Inflammatory macrophage (primary cell): ENCODE data around the gene UGT1A8.
A peak's percentile ranks its signal among the peaks of the same experiment; 100 is the strongest.
"Not testable (repeated sequence)": the region's sequence is repeated elsewhere in the genome, so short reads cannot be mapped to it uniquely, and the experiment has no call there.

ENCODE experiments used
- DNase-seq, 2 donors: peaks; one replicate each; pipeline ENCODE4 v3.0.0-alpha.2; 2020 to 2022

UGT1A8 gene

DNA sequence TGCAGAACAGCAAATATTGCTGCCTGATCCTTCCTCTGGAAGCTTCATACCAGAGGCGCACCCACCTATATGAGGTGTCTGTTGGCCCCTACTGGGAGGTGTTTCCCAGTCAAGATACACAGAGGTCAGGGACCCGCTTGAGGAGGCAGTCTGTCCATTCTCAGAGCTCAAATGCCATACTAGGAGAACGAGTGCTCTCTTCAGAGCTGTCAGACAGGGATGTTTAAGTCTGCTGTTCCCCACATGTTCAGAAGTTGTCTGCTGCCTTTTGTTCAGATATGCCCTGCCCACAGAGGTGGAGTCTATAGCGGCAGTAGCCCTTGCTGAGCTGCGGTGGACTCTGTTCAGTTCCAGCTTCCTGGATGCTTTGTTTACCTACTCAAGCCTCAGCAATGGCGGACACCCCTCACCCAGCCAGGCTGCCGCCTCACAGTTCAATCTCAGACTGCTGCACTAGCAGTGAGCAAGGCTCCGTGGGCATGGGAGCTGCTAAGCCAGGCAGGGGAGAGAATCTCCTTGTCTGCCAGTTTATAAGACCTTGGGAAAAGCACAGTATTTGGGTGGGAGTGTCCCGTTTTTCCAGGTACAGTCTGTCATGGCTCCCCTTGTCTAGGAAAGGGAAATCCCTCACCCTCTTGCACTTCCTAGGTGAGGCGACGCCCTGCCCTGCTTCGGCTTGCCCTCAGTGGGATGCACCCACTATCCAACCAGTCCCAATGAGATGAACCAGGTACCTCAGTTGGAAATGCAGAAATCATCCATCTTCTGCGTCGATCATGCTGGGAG, 119.6 kb downstream of the UGT1A8 start:
- not testable (repeated sequence) for DNase-seq

DNA sequence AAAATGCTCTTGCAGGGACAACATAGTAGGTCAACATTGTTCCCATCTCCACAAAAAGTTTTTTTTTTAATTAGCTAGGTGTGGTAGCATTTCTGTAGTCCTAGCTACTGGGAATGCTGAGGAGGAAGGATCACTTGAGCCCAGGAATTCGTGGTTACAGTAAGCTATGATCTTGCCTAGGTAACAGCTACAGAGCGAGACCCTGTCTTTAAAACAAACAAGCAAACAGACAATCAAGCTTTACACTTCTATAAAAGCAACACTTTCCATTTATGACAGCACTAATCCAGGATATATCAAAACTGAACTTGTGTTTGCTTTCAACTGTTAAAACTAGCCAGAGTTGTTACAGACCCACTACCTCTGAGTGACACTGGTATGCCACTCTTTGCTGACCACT, 123.4 kb downstream of the UGT1A8 start:
- no peak for DNase-seq

DNA sequence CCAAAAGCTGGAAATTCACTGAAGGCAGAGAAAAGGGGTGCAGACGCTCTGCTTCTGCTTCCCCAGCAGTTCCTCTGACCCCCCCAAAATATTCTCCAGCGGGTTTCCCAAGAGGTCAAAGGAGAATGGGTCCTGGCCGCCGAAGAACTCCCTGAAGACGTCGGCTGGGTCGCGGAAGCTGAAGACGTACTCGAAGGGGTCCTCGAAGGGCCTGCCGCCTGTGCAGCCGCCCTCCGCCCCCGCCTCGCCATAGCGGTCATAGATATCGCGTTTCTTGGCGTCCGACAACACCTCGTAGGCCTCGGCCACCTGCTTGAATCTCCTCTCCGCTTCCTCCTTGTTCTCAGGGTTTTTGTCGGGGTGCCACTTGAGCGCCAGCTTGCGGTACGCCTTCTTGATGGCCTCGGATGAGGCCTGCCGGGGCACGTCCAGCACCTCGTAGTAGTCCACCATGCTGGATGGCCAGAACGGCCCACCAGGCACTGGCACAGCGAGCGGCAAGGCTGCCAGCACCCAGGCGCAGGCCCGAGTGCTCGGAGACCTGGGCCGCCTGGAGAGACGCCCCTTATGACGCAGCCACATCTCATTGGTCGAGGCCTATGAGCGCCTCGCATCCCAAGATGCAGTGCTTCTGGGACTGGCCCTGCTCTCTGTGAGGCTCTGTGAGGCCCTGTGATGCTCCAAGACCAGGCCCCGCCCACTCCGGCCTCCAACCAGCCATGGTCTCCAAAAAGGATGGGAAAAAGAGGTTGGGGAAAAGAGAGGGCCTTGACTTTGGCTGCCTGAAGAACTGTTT, 126.2 kb downstream of the UGT1A8 start:
- DNase-seq = no peak

DNA sequence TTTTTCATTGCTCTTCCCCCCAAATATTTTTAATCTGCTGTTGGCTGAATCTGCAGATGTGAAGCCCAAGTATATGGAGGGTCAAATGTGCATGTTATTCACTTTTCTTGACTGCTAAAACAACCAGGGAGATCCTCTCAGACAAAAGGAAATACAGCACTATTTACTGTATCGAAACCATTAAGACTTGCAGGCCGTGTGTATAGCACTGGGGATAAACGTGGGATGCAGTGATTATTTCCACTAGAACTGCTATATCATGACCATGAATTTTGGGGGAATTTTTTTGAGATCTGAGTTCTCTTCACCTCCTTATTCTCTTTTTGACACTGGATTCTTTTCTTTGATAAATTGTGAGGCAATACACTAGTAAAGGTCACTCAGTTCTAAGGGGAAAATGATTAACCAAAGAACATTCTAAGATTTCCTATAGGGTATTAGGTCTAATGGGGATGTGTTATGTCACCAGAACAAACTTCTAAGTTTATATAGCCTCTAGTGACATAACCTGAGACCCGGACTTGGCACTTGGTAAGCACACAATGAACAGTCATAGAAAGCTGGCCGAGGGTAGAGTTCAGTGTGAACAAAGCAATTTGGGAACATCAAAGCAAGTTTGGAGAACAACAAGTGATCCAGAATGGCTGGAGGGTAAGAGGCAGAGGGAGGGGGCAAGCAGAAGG, 127.8 kb downstream of the UGT1A8 start:
- no peak for DNase-seq

DNA sequence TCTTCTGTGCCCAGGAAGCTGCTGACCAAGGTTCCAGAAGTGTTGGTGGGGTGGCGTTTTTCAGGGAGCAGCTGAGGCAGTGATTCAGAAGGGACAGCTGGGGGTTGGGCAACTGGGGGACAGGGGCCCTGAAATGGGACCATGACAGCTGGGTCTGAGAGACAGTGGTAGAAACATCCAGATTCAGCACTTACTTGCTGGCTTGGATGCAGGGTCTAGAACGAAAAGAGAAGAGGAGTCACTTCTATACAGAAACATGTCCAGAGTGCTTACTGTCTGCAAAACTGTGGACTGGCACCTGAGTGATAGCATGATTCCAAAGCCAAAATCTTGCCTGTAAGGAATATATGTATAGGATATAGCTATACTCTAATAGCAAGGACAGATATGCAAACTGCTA, 128.4 kb downstream of the UGT1A8 start:
- DNase-seq = not testable (repeated sequence)

DNA sequence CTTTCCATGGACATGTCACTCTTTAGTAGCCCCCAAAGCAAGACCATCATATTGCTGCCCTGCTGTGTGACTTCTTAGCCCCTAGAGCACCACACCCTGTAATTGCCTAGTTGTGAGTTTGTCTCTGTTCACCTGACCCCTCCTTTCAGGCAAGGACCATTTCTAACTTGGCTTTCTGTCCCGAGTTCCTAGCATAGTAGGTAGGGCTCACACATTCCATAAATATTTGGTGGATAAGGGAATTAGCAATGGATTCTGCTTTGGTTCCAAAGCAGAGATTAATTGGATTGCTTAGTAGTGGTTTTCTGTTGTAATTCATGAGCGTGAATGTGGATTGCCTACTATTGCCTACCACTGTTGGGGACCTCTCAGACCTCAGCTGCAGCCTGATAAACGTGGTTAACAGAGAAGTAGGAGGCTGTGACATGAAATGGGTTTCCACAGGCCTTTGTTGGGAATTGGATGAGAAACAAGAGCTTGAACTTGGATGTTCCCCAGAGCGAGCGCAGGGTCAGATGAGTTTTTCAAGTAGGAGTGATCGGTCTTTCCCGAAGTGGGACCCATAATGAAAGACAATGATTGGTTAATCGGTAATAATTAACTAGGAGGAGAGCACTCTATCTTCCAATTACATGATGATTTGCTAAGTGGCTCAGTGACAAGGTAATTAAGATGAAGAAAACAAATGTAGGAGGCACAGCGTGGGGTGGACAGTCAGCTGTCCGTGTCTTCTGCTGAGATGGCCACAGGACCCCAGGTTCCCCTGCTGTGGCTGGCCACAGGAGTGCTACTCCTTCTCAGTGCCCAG, 129.2 kb downstream of the UGT1A8 start:
- no peak for DNase-seq

DNA sequence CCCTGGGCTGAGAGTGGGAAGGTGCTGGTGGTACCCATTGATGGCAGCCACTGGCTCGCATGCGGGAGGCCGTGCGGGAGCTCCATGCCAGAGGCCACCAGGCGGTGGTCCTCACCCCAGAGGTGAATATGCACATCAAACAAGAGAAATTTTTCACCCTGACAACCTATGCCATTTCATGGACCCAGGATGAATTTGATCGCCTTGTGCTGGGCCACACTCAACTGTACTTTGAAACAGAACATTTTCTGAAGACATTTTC, 129.8 kb downstream of the UGT1A8 start:
- DNase-seq = no peak

DNA sequence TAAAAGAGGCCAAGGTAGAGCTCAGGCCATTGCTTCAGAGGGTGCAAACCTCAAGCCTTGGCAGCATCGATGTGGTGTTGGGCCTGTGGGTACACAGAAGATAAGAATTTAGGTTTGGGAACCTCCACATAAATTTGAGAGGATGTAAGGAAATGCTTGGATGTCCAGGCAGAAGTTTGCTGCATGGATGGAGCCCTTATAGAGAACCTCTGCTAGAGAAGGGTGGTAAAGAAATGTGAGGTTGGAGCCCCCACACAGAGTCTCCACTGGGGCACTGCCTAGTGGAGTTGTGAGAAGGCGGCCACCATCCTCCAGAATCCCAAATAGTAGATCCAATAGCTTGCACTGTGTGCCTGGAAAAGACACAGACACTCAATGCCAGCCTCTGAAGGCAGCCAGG, 133.3 kb downstream of the UGT1A8 start:
- not testable (repeated sequence) for DNase-seq

DNA sequence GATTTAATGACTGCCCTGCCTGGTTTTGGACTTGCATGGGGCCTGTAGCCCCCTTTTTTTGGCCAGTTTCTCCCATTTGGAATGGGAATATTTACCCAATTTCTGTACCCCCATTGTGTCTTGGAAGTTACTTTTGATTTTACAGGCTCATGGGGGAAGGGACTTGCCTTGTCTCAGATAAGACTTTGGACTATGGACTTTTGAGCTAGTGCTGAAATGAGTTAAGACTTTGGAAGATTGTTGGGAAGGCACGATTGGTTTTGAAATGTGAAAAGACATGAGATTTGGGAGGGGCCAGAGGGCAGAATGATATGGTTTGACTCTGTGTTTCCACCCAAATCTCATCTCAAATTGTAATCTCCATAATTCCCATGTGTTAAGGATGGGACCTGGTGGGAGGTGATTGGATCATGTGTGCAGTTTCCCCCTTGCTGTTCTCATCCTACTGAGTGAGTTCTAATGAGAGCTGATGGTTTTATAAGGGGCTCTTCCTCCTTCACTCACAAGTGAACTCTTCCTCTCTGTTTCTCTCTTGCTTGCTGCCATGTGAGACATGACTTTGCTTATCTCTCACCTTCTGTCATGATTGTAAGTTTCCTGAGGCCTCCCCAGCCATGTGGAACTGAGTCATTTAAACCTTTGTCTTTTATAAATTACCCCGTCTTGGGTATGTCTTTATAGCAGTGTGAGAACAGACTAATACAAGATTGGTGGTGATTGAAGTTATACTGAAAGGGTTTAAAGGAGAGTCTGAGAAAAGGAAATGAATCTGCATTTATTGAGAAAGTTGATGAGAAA, 134.0 kb downstream of the UGT1A8 start:
- DNase-seq = not testable (repeated sequence)

DNA sequence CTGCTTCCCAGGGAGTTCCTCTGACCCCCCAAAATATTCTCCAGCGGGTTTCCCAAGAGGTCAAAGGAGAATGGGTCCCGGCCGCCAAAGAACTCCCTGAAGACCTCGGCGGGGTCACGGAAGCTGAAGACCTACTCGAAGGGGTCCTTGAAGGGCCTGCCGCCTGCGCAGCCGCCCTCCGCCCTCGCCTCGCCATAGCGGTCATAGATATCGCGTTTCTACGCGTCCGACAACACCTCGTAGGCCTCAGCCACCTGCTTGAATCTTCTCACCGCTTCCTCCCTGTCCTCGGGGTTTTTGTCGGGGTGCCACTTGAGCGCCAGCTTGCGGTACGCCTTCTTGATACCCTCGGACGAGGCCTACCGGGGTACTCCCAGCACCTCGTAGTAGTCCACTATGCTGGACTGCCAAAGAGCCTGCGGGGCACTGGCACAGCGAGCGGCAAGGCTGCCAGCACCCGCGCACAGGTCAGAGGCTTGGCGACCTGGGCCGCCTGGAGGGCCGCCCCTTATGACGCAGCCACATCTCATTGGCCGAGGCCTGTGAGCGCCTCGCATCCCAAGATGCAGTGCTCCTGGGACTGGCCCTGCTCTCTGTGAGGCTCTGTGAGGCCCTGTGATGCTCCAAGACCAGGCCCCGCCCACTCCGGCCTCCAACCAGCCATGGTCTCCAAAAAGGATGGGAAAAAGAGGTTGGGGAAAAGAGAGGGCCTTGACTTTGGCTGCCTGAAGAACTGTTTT, 137.6 kb downstream of the UGT1A8 start:
- DNase-seq = no peak

DNA sequence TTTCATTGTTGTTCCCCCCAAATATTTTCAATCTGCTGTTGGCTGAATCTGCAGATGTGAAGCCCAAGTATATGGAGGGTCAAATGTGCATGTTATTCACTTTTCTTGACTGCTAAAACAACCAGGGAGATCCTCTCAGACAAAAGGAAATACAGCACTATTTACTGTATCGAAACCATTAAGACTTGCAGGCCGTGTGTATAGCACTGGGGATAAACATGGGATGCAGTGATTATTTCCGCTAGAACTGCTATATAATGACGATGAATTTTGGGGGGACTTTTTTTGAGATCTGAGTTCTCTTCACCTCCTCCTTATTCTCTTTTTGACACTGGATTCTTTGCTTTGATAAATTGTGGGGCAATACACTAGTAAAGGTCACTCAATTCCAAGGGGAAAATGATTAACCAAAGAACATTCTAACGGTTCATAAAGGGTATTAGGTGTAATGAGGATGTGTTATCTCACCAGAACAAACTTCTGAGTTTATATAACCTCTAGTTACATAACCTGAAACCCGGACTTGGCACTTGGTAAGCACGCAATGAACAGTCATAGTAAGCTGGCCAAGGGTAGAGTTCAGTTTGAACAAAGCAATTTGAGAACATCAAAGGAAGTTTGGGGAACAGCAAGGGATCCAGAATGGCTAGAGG, 139.1 kb downstream of the UGT1A8 start:
- no peak for DNase-seq

DNA sequence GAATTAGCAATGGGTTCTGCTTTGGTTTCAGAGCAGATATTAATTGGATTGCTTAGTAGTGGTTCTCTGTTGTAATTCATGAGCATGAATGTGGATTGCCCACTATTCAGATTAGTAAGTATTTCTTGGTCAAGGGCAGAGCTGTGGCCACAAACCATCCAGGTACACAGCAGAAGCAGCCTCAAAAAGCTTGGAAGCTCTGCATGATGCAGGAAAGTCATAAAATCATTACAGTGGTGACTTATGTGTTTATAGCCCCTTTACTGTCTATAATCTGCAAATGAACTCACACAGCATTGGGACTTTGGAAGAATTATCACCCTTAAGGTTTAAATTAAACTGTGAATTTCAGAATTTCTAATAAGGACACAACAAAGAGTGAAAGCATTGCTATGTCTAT, 140.7 kb downstream of the UGT1A8 start:
- no peak for DNase-seq

DNA sequence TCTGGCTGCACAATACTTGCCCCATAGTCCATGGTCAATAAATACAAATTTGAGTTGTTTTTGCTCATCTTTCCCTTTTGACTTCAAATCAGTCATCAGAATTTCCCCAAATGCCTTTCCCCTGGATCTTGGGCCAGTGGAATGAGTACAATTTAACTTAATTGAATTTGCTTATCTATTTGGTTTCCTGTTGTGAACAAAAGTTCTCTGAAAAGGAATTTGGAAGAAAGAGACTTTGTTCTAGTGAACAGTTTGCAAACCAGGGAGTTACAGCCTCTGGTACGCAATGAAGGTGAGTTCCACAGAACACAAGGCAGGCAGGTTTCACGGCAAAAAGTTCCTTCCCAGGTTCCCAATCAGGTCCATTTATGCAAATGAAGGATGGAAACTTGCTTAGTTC, 141.4 kb downstream of the UGT1A8 start:
- DNase-seq = no peak

DNA sequence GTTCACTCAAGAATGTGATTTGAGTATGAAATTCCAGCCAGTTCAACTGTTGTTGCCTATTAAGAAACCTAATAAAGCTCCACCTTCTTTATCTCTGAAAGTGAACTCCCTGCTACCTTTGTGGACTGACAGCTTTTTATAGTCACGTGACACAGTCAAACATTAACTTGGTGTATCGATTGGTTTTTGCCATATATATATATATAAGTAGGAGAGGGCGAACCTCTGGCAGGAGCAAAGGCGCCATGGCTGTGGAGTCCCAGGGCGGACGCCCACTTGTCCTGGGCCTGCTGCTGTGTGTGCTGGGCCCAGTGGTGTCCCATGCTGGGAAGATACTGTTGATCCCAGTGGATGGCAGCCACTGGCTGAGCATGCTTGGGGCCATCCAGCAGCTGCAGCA, 142.6 kb downstream of the UGT1A8 start, which contains the start of gene UGT1A1:
Gene UGT1A1 (plus strand): TSS at position 228 of the 400 bp plus-strand sequence. CDS start 18 bp downstream, at position 246.
- no peak for DNase-seq

DNA sequence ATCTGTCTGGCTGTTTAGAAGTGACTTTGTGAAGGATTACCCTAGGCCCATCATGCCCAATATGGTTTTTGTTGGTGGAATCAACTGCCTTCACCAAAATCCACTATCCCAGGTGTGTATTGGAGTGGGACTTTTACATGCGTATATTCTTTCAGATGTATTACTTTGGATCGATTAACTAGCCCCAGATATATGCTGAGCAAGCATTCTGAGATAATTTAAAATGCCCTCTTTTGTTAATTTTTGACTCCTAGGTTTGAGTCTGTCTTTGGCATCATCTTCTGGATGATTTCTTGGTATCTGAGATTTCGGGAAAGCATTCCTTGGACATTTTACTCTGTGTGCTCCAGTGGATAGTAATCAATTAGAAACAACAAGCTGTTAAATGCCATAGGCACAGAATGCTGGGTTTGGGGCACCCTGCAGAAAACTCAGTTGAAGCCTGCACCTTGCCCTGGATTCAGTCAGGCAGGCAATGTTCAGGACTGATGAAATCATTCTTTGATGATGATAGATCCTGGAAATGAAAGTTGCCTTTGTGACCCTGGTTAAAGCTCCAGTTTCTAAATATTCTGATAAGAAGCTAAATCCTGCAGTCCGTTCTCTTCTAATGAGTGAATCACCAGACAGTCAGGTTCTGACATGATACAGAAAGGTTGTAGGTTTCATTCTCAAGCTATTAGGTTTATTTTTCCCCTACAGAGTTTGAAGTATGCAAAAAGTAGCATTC, 143.8 kb downstream of the UGT1A8 start:
- no peak for DNase-seq

DNA sequence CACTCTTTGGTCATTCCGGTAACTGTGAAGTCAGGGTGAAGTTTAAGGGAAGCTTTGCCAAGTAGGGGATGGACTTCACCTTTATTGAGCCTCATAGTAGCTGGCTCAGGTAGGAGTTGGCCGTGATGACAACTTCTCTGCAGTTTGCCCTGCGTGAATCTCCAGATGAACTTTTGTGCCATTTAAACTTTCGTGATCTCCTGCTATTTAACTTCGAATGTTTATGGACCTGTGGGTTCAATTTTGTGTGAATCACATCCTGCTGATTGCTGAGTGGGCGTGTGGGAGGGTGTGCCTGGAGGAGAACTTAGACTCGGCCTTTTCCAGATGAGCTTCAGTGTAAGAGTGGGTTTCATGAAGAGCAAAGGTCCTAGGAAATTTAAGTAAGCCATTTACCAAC, 146.8 kb downstream of the UGT1A8 start:
- DNase-seq = peak in 1 of 2 donors; percentile 12

DNA sequence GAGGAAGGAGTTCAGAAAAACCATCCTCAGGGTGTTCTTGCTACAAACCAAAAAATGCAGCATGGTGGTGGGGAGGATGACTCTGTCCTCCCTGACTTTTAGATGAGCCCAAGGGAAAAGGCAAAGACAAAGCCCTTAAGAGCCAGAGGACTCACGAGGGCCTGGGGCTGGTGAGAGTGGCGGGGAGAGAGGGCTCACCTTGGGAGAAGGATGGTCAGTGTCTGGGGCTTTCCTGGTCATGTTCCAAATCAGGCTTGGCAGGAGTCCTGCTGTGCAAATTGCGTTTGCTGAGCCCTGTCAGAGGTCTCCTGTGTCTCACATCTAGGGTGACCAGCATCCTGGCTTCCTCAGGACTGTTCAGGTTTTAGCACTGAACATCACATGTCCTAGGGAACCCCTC, 147.3 kb downstream of the UGT1A8 start:
- DNase-seq = no peak

DNA sequence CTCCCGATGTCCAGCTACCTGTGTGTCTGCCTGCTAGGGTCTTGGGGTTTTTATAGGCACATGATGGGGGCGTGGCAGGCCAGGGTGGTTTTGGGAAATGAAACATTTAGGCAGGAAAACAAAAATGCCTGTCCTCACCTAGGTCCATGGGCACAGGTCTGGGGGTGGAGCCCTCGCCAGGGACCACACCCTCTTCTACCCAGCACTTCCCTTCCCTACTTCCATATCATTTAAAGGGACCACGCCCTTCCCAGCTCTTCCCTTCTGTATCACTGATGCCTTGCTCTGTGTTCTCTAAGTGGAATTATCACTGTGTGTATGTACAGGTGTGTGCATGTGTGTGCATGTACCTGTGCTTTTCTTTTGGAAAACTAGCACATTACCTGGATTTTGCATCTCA, 149.0 kb downstream of the UGT1A8 start:
- no peak for DNase-seq

DNA sequence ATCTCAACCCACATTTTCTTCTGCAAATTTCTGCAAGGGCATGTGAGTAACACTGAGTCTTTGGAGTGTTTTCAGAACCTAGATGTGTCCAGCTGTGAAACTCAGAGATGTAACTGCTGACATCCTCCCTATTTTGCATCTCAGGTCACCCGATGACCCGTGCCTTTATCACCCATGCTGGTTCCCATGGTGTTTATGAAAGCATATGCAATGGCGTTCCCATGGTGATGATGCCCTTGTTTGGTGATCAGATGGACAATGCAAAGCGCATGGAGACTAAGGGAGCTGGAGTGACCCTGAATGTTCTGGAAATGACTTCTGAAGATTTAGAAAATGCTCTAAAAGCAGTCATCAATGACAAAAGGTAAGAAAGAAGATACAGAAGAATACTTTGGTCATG, 150.6 kb downstream of the UGT1A8 start:
- no peak for DNase-seq

DNA sequence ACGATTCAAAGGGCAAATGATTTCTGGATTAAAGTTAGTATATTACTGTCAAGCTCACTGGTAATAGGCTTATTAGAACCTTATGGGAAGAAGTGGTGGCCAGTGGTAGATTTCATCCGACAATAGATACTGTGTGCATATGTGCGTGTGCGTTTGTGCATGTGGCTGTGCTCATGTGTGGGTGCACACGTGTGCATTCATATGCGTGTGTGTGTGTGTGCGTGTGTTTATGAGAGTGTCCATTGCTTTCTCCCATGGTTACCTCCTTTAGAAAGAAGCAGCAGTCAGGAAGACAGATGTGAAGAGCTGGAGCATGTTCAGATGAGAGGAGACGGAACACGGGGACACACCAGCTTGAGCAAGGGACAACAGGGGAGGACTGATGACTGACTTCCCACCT, 151.8 kb downstream of the UGT1A8 start:
- no peak for DNase-seq
